OCI-M2 (cell line): ENCODE results near the gene MSRB1.
A peak's percentile ranks its signal among the peaks of the same experiment; 100 is the strongest.

Experiments used
- DNase-seq: peaks from one replicate; lab custom pipeline; 2025; ENCODE audit not compliant: unreplicated experiment; lab: John Stamatoyannopoulos, UW

The MSRB1 gene

GRCh38 chr16:1979271-1980029, 36.5 kb upstream of the MSRB1 start:
- DNase-seq, result no peak

GRCh38 chr16:1978476-1979120, 35.6 kb upstream of the MSRB1 start:
- DNase-seq, result no peak

GRCh38 chr16:1977875-1978268, 34.9 kb upstream of the MSRB1 start:
- no peak for DNase-seq

- DNase-seq, result no peak
These were observed 34.2 kb upstream of the MSRB1 start for GRCh38 chr16:1976951-1977874.

GRCh38 chr16:1976216-1976520, 33.2 kb upstream of the MSRB1 start:
- DNase-seq, result no peak

GRCh38 chr16:1975432-1976215, 32.6 kb upstream of the MSRB1 start:
- no peak for DNase-seq

GRCh38 chr16:1974157-1975070, 31.4 kb upstream of the MSRB1 start:
- DNase-seq, result no peak

- no peak for DNase-seq
These were observed 30.6 kb upstream of the MSRB1 start for GRCh38 chr16:1973461-1974156.

GRCh38 chr16:1972490-1972877, 29.5 kb upstream of the MSRB1 start:
- no peak for DNase-seq

GRCh38 chr16:1971796-1972489, 28.9 kb upstream of the MSRB1 start, which contains the start of gene TBL3:
Gene TBL3 (plus strand): TSS chr16:1972053. CDS start chr16:1972165, 112 bp downstream.
- peak; percentile 56 for DNase-seq

- no peak for DNase-seq
These were observed 25.4 kb upstream of the MSRB1 start for GRCh38 chr16:1968146-1968953.

GRCh38 chr16:1966460-1966859, 23.5 kb upstream of the MSRB1 start, which contains the start of gene RNF151:
Gene RNF151 (plus strand): TSS chr16:1966856. CDS start chr16:1966882, 26 bp downstream.
- DNase-seq, result no peak

- no peak for DNase-seq
These were observed 22.5 kb upstream of the MSRB1 start for GRCh38 chr16:1965396-1966001.

- DNase-seq, result peak; percentile 91
These were observed 21.8 kb upstream of the MSRB1 start, which contains the start of gene RPS2 for GRCh38 chr16:1964506-1965395. Gene RPS2 (minus strand): TSS chr16:1964826. CDS start chr16:1964625, 201 bp downstream.

GRCh38 chr16:1963806-1964505, 21.0 kb upstream of the MSRB1 start:
- DNase-seq, result no peak
